Sciatic nerve (tissue), 2 donors: ENCODE measurements around the gene BORCS6. TPM values are rescaled to one million over a fixed set of nuclear protein-coding genes. Genes with fewer than 3 reads are reported as not detected.
"Not testable (repeated sequence)": the region's sequence is repeated elsewhere in the genome, so short reads cannot be mapped to it uniquely, and the experiment has no call there.

Source experiments
- ATAC-seq: fragments of 200-7000 bp; cut with Tn5 transposase; one replicate; pipeline ENCODE4 v1.9.1; 2020; ENCODE audit warnings: mild to moderate bottlenecking, moderate library complexity
- DNase-seq: peaks from one replicate; pipeline ENCODE4 v3.0.0-alpha.2; 2020; ENCODE audit warnings: low spot score
- intact Hi-C: fragments of 100-400 bp; cut with DNase I; formaldehyde crosslinking; loops from one replicate; pipeline ENCODE4 v1.14.2; 2022
- total RNA-seq: library from RNA; stranded (reverse); fragmentation: NEBNext Ultra II Directional; extraction: Animal tissue kit (Norgen Biotek cat#: 25700); gene quantifications from one replicate; pipeline ENCODE4 v1.2.1, GENCODE V29; 2021
- donor health status: DM: no; HTN: no; CAD: no.
- donor health status: DM: no; HTN: no; CAD: no.

BORCS6 gene
- total RNA-seq, 1 donor from 2014 or later, result 14.4 TPM

- DNase-seq, intact Hi-C loops, ATAC-seq: not testable (repeated sequence)
These were observed 24.0 kb upstream of the BORCS6 start for GRCh38 chr17:8214000-8214399.

DNA sequence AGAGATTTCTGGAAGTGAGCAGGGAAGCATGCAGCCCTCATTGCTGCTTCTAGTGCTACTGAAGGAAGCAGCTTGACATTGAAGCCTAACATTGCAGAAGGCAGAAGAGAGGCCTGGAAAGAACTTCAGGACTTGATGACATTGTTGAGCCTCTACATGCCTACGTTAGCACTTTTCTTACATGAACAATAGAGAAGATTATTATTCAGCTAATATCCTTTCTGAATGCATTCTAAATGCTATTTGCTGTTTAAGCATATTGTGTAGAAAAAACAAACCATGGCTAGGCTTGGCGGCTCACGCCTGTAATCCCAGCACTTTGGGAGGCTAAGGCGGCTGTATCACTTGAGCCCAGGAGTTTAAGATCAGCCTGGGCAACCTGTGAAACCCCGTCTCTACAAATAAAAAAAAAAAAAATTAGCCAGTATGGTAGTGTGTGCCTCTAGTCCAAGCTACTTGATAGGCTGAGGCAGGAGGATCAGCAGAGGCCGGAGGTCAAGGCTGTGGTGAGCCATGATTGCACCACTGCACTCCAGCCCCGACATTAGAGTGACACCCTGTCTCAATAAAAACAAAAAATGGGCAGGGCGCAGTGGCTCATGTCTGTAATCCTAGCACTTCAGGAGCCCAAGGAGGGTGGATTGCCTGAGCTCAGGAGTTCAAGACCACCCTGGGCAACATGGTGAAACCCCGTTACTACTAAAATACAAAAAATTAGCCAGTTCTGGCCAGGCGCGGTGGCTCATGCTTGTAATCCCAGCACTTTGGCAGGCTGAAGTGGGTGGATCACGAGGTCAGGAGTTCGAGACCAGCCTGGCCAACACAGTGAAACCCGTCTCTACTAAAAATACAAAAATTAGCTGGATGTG is 22.6 kb upstream of the BORCS6 start:
- DNase-seq, result no peak
- ATAC-seq, result no peak
- intact Hi-C loops, result no loop called here

GRCh38 chr17:8210761-8211458 is 20.9 kb upstream of the BORCS6 start:
- DNase-seq, result no peak
- no peak for ATAC-seq
- intact Hi-C loops, result no loop called here

- peak; percentile 99 for ATAC-seq
- intact Hi-C loops, result no loop called here
- peak; percentile 97 for DNase-seq
These were observed 20.2 kb upstream of the BORCS6 start, which contains the start of gene AURKB for GRCh38 chr17:8209907-8210760. AURKB (minus strand) TSS chr17:8210575; CDS start chr17:8210224, 351 bp downstream.

- ATAC-seq (no peak), DNase-seq (no peak)
- intact Hi-C loops, result no loop called here
These were observed 16.6 kb upstream of the BORCS6 start for GRCh38 chr17:8206536-8206935.

GRCh38 chr17:8204761-8205555 is 15.0 kb upstream of the BORCS6 start:
- intact Hi-C loops, result no loop called here
- DNase-seq (no peak), ATAC-seq (no peak)

DNA sequence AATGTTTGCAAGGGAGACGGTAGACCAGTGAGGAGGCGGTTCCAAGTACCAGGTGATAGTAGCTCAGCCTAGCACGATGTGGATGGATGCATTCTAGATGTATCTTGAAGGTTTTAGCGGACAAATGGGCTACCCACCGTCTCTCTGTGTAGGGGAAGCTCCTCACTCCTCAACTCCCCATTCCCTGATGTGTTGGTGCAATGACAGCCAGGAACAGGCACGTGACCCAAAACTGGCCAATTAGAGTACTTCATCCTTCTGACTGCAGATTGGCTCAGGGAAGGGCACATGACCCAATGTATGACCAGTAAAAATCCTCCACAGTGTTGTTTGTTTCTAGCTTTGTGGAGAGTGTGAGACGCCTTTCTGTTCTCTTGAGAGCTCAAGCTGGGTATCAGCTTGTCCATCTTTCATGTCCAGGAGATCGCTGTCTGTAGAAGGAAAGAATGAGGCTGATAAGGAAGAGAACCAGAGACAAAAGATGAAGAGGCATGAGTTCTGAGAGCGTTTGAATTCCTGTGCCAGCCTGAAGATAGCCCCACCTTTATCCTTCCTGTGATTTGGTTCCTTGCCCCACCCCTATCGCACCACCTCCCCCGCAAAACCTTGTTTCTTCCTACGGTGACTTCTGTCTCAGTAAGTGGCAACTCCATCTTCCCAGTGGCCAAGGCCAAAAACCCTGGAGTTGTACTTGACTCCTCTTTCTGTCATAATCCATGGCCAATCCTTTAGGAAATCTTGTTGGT is 2.3 kb upstream of the BORCS6 start:
- peak; percentile 79 for ATAC-seq
- peak; percentile 89 for DNase-seq
- intact Hi-C loops, result no loop called here

DNA sequence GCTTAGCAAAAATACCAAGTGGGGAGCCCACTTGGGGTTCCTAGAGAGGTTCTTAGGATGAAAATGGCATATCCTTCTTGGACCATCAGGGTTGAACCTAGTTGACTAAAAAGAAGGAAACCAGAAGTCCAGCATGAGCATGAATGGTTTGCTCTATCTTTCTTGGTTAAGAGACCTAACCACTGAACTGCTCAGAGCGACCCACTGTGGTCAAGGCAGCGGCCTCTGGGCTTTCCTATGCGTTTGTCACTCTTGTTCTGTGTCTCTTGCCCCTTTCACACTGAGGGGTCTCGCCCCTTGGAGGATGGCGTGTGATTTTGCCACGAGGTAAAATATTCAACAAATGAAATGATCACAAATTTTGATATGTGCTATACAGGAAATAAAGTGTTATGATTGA is 526 bp upstream of the BORCS6 start:
- intact Hi-C loops, result no loop called here
- DNase-seq (no peak), ATAC-seq (no peak)

GRCh38 chr17:8189041-8189710 is 804 bp downstream of the BORCS6 start:
- no peak for ATAC-seq
- intact Hi-C loops, result no loop called here
- DNase-seq, result no peak

GRCh38 chr17:8188263-8188839 is 1.6 kb downstream of the BORCS6 start:
- intact Hi-C loops, result no loop called here
- DNase-seq, result no peak
- no peak for ATAC-seq

DNA sequence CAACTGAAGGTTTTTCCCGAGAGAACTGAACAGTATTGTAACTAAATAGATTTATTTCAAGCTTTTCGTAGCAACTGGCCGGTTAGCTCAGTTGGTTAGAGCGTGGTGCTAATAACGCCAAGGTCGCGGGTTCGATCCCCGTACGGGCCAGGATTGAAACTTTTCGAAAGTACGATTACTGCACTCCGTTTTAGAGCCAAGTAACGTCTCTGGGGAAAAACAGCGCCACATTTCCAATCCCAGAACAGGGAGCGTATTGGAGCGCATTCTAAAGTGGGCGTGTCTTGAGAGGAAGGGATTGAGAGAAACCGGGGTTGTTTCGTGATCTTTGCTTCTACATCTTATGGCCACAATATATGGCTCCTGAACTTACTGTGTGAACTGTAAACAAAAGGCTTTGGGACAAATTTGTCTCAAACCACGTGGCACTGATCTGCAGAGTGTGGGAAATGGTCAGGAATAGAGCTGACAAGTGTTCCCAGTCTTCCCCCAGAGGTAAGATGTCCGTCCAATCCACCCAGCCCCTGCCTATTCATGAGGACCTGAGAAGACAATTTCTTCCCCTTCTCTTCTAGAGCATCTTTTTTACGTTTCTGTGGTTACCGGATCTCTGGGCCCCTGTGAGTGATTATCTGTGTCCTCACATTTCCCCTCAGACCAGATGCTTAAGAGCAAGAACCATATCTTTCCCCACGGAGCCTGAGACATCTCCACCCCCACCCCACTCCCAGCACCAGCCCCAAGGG is 2.3 kb downstream of the BORCS6 start:
- peak; percentile 96 for DNase-seq
- intact Hi-C loops, result loop anchor here (2.0 kb wide), 1 partner anchor 49 kb away; no protein-coding TSS in a partner anchor
- peak; percentile 65 for ATAC-seq

GRCh38 chr17:8186787-8187516 is 3.0 kb downstream of the BORCS6 start:
- ATAC-seq, result peak; percentile 87
- intact Hi-C loops, result loop anchor here (2.0 kb wide), 1 partner anchor 48 kb away; no protein-coding TSS in a partner anchor
- peak; percentile 96 for DNase-seq

DNA sequence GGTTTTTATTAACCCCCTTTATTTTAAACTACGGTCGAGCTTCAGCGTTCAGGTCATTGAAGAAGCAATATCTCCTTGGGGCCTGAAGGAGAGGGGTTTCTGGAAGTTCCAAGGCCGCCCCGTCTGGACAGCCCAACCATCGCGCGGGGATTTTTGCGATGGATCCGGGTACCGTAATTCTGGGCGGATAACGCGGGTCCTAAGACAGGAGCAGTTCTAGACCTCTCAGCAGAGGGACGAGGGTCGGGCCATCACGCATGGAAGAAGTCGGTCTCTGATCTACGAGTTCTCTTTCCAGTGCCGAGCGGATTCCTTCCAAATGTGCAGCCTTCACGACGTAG is 3.6 kb downstream of the BORCS6 start:
- intact Hi-C loops, result loop anchor here (2.0 kb wide), 1 partner anchor 48 kb away; no protein-coding TSS in a partner anchor
- DNase-seq (no peak), ATAC-seq (no peak)

DNA sequence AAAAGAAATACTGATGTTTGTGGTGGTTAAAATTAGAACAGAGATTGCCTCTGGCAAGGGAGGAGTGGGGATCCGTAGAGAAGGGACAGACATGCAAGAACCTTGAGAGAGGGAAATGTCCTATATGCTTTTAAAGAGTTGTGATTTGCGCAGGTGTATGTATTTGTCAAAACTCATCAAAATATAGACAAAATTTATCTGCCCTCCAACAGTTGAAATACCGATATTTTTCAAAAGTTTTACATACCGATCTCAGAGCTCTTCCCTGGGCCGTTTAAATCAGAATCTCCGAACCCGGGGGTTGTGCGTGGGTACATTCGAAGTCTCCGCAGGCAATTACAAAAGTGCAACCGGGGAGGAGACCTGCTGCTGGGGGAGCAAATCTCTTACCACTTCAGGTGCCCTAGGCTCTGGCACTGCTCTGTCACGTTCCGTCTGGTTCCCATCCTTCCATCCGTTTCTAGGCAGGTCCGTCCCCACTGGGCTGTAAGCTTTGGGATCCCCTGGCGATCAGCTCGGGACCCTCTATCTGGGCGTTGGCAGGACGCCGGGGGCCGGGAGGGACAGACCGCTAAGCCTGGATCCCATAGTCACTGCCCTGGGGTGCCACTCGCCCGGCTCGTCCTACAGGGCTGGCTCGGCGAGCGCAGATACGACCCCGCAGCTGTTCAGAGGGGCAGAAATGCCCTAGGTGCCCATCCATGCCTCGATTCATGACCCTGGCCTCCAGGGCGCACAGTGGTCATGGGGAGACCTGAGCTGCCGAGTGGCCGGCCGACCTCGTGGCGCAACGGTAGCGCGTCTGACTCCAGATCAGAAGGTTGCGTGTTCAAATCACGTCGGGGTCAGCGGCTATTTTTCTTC is 4.2 kb downstream of the BORCS6 start:
- ATAC-seq (peak; percentile 71), DNase-seq (peak; percentile 97)
- intact Hi-C loops, result loop anchor here (2.0 kb wide), 1 partner anchor 47 kb away; no protein-coding TSS in a partner anchor
